ENCODE measurements around the gene UNC5C.

UNC5C gene

DNA sequence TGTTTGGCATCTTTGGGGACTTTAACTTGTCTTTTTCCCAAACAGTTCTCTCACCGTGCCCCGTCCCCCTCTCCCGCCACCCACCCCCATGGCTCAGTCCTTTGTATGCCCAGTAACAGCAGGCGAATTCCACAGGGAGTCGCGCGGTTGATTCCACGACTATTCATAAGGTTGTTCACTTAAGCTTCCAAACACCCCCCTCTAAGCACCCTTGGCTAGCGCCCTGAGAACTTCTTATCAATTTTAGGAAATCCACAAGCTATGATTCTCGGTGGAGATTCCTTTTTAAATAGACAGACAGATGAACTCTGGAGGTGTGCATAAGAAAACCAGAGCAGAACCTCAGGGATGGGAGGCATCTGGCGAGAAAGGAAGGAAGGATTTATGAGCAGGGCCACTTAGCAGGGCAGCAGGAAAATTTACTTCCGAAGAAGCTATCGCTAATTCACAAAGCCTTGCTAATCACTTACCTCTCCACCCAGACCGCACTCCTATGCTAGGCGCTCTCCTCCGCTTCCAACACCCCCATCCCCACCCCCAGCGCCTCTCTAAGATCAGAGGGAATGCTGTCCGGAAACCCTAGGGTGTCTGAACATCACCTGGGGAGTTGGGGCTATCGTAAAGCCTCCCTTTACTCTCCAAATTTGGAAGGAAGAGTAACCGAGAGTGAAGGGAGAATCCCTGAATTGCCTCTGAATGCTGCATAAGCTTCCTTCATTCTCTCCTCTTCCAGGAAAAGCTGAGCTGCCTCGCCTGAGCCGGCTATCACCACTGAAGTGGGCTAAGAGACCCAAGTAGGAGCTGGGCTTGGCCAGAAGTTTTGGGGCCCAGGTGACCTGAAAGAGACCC lies 1.7 kb downstream of the UNC5C start:
- no peak for DNase-seq

GRCh38 chr4:95546221-95546620 lies 2.6 kb downstream of the UNC5C start:
- no peak for DNase-seq

GRCh38 chr4:95545546-95545945 lies 3.2 kb downstream of the UNC5C start:
- DNase-seq: peak; percentile 46

- no peak for DNase-seq
Measured at GRCh38 chr4:95544113-95545103, 4.4 kb downstream of the UNC5C start.

DNA sequence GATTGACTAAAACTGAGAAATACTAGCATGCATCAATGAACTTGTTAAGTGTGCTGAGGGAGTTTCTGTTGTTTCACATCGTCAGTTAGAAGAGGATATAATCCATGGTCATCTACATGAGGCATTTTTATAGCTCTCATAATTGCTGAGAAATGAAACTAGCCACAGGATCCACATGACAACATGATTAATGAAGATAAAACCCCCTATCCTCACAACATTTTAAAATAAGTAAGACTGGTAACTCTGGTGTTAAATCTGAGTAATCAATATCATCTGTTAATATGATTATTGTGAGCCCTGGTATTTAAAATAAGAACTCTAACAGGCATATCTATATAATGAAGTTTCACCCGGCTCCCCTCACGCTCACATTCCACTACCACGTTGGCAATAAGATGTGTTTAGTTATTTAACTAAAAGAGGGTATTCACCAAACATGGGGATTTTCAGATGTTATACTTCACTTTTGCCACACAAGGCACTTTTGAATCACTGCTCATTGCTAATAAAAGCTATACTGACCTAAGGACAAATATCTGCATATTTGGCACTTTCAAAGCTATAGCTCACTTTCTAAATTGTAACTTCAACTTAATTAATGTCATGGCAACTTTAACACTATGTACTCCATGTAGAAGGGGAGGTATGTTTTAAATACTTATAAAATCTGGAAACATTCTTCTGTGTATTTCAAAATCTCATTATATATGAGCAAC lies 6.7 kb downstream of the UNC5C start:
- no peak for DNase-seq

DNA sequence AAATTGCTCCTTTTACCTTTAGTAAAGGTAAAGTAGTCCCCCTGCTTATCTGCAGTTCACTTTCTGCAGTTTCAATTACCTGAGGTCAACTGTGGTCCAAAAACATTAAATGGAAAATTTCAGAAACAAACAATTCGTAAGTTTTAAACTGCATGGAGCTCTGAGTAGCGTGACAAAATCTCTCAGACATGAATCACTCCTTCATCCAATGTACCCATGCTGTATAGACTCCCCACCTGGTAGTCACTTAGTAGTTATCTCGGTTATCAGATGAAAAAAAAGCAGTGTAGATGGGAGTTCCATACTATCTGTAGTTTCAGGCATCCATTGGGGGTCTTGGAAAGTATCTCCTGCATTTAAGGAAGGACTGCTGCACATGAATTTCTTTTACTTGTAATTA lies 7.7 kb downstream of the UNC5C start:
- no peak for DNase-seq

DNA sequence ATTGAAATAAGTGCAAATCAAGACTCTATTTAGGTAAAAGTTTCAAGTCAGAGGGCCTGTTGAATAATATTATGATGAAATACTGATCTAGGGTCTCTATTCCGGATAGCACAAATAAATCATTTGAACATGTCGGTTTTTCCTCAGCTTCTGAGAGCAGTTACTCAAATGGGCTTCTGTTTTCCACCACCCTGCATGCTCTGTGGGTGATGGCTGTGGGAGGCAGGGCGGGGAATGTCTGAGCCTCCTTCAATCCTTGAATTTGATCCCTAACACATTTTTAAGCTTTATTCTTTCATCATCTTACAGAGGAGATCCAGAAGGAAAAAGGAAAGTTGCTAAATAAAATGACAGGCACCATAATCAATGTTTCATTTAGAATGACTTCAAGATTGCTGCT lies 8.5 kb downstream of the UNC5C start:
- no peak for DNase-seq

DNA sequence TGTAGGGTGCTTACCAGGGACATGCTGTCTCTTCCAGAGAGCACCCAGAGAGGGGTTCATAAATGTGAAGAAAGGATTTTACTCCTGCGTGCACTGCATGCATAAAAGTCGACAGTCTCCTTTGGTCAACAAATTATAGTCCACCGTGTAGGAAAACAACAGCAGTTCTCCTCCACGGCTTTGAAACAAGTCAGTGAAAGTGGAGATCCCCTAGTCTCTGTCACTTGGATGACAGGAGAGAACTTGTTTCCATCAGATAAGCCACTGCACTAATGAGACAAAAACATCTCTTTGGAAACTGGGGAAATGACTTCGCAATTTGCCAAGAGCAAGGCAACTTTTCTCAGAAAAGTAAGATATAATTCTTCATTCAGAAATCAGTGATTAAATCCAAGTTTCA lies 9.7 kb downstream of the UNC5C start:
- DNase-seq: no peak

DNA sequence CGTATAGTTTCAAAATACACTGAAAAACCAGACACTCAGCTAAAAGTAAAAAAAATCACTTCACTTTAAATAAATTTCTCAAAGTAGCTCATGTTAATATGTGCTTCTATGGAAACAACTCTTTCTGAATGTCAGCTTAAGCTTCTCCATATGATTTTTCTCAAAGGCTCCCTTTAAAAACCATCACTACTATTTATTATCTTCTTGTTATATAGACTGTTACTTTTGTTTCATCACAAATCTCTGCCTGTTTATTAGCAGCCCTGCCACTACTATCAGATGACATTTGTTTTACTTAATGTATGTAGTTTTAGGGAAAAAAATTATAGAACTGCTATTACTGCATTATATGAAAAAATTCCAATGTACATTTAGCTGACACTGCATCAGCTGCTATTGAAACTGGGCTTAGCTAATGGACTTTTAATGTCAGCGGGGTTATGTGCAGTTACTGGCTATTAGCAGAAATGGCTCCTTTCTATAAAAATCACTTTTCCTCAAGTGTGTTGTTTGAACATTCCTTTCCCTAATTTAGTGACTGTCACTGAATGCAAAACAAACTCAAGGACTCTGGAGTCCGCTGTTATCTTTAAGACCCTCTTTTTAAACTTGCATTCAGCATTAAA lies 10.8 kb downstream of the UNC5C start:
- DNase-seq: no peak

DNA sequence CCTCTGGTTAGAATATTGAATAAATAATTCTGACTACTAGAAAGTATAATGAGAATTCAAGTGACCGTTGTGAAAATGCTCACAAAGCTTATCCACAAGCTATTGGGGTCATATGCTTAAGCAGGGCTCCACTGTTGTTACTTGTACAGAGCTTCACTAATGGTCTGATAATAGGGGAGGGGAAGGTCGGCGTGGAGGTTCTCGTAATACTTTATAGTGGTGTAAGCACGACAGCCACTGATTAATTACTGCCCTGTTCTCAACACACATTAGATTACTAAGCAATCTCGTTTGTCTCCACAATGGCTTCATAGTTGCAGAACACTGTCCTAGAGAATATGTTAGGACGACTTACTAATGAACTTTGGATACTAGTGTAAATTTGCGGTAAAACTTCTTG lies 11.6 kb downstream of the UNC5C start:
- DNase-seq: no peak

- DNase-seq: no peak
Measured at GRCh38 chr4:95536650-95537049, 12.1 kb downstream of the UNC5C start.

- no peak for DNase-seq
Measured at GRCh38 chr4:95535180-95535579, 13.6 kb downstream of the UNC5C start.

GRCh38 chr4:95534032-95534431 lies 14.7 kb downstream of the UNC5C start:
- no peak for DNase-seq

DNA sequence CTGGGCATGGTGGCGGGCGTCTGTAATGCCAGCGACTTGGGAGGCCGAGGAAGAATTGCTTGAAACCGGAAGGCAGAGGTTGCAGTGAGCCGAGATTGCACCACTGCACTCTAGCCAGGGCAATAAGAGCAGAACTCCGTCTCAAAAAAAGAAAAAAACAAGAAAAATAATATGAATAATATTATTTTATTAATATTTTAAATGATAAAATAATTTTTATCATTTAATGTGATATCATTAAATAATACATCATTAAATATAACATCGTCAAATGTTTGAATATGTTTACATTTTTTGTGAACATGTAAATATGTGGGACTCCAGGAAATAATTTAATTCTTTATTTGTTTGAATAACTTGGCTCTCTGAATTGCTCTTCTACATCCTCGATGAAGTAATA lies 15.5 kb downstream of the UNC5C start:
- no peak for DNase-seq

DNA sequence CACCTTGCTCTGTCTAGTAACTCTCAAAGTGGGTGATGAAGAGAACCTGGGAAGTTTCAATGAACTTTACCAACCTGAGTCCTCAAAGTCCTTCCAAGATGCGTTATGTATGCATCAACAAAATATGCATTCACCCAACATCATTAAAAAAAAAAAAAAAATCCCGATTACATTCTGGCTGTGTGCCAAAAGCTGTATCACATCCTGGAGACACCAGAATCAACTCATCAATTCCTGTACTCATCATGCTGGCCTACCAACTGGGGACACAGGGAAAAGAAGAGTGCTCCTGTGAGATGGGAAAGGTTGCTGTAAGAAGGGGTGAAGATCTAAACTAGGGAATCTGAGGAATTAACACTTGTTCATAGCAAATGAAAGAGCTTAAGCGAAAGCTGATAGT lies 16.5 kb downstream of the UNC5C start:
- DNase-seq: no peak

- DNase-seq: no peak
Measured at GRCh38 chr4:95531141-95531540, 17.6 kb downstream of the UNC5C start.

- no peak for DNase-seq
Measured at GRCh38 chr4:95529946-95530345, 18.8 kb downstream of the UNC5C start.

GRCh38 chr4:95528388-95528948 lies 20.3 kb downstream of the UNC5C start:
- no peak for DNase-seq

DNA sequence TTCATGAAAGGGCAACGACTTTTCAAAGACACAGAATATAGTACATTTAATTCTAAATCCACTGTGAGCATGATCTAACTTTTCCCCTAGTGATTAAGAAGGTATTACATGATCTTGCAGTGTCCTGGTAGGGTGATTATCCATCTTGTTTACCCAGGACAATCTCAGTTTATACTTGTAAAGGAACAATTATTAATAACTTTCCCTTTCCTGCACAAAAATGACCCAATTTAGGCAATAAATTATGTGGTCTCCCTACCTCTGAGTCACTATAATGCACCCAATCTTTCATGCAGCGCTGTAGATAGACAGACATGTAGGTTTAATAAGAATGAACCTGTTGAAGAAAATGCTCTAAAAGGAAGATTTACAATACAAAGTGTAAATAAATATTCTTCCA lies 22.7 kb downstream of the UNC5C start:
- DNase-seq: no peak

DNA sequence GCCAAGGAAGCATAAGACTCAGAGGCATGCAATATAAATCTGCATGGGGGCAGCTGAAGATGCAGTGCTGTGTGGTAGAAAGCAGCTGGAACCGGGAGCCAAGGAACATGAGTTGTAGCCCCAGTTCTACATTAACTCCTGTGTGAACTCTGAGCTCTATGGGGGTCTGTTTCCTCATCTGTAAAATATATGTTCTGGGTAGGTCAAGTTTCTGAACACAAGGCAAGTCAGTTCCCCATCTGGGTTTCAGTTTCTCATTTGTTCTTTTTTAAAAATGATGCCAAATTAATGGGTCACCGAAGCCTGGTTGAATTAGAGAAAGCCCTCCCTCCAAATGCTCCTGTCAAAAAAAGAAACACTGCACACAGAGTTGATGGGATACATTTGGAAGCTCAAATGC lies 24.0 kb downstream of the UNC5C start:
- DNase-seq: no peak

GRCh38 chr4:95524184-95524583 lies 24.6 kb downstream of the UNC5C start:
- no peak for DNase-seq

All from right kidney (tissue), 1 donor.